Gastrocnemius medialis (tissue), 4 donors: ENCODE measurements around the gene ZKSCAN8.

ENCODE experiments used
- POLR2A ChIP-seq, 2 donors: fragments of 450-650 bp; IDR thresholded peaks; one replicate each; pipeline ENCODE4 v1.6.1; 2017; ENCODE audit warnings: antibody characterized with exemption in 2 of 2, mild to moderate bottlenecking in 2 of 2, moderate library complexity in 2 of 2
- TF ChIP-seq, protein P1 (sequence below), 5 experiments: fragments of 450-650 bp in 3 of 5; fragments of 200-600 bp in 2 of 5; sonication (generic) in 2 of 5; IDR thresholded peaks in 4 of 5; conservative IDR thresholded peaks in 1 of 5; 1 replicate in 4 of 5; 2 replicates in 1 of 5; pipeline ENCODE4 v1.5.1; 2016 to 2019; ENCODE audit warnings: antibody characterized with exemption in 5 of 5, mild to moderate bottlenecking in 3 of 5, moderate library complexity in 3 of 5

DNA sequence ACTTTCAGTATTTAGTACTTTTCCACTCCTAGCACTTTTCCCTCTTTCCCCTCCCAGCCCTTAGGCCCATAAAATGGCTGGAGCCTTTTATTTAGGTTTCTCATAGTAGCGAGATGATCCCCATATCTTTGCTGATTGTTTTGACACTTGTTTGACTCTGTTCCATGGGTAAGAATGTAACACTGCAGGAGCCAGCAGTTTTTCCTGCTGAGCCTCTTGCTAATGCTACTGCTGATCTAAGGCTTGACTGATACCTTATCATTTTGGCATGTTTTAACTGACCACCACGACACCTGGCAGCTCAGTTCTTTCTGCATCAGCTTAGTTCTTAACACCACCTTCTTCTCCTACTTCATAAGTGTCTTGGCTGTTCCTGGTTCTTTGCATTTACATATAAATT is 29.6 kb downstream of the ZKSCAN8 start:
- TF ChIP-seq, protein P1, sequence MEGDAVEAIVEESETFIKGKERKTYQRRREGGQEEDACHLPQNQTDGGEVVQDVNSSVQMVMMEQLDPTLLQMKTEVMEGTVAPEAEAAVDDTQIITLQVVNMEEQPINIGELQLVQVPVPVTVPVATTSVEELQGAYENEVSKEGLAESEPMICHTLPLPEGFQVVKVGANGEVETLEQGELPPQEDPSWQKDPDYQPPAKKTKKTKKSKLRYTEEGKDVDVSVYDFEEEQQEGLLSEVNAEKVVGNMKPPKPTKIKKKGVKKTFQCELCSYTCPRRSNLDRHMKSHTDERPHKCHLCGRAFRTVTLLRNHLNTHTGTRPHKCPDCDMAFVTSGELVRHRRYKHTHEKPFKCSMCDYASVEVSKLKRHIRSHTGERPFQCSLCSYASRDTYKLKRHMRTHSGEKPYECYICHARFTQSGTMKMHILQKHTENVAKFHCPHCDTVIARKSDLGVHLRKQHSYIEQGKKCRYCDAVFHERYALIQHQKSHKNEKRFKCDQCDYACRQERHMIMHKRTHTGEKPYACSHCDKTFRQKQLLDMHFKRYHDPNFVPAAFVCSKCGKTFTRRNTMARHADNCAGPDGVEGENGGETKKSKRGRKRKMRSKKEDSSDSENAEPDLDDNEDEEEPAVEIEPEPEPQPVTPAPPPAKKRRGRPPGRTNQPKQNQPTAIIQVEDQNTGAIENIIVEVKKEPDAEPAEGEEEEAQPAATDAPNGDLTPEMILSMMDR (IDR thresholded peaks at IDR 0.05 in 4 of 5, conservative IDR thresholded peaks at IDR 0.05 in 1 of 5): no peak
- TF ChIP-seq POLR2A (IDR thresholded peaks at IDR 0.05): no peak
